ENCODE results near the gene UNC5CL. TPM values are rescaled to one million over a fixed set of nuclear protein-coding genes. Genes with fewer than 3 reads are reported as not detected.
"Not testable (repeated sequence)": the region's sequence is repeated elsewhere in the genome, so short reads cannot be mapped to it uniquely, and the experiment has no call there.

The UNC5CL gene
- total RNA-seq, 6 donors from 2014 or later, result 0.97 to 12.6 (median 2.3) TPM

DNA sequence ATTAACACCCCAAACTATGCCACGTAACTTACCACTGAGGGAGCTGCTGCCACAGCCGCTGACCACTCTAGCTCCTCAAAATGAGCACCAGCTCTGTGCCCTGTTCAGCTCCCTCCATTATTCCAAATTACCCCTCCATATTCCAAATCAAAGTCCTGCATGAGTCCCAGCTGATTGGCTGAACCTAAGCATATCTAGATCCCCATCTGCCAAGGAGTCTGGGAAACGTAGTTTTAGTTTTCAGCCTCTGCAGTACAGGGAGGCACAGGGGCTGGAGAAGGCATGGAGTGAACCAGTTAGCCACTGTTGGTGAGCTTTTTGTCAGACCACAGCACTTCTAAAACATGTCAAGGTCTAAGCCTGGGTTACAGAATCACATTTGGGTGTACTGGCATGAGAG lies 15.9 kb downstream of the UNC5CL start:
- ATAC-seq (ENCODE audit: low FRiP score in 2 of 2) (no peak), DNase-seq (no peak)
- Histone ChIP-seq H3K36me3 (no peaks in the 10 kb centered on the region), H3K4me3 (no peak overlapping the region), H3K27ac (no peak overlapping the region), H3K27me3 (no peaks in the 10 kb centered on the region), H3K4me1 (peaks cover 6 to 9% (median 7%) of the 10 kb centered on the region in 4 donors), H3K9me3 (no peaks in the 10 kb centered on the region)
- WGBS, 2 donors, result 94% methylated on average over 3 of the region's 3 CpGs
- TF ChIP-seq CTCF (IDR thresholded peaks at IDR 0.05), result no peak
- TF ChIP-seq POLR2A (IDR thresholded peaks at IDR 0.05), result no peak
- TF ChIP-seq POLR2AphosphoS5 (IDR thresholded peaks at IDR 0.05), result no peak
- no peak for TF ChIP-seq EP300 (IDR thresholded peaks at IDR 0.05)

GRCh38 chr6:41022294-41022693 lies 16.7 kb downstream of the UNC5CL start:
- Histone ChIP-seq H3K4me3 (no peak overlapping the region), H3K4me1 (peaks cover 0 to 2% (median under 1%) of the 10 kb centered on the region in 4 donors), H3K27ac (no peak overlapping the region), H3K36me3 (no peaks in the 10 kb centered on the region), H3K9me3 (no peaks in the 10 kb centered on the region), H3K27me3 (no peaks in the 10 kb centered on the region)
- DNase-seq, result no peak
- ATAC-seq (ENCODE audit: low FRiP score in 2 of 2), result no peak
- TF ChIP-seq EP300 (IDR thresholded peaks at IDR 0.05) (no peak), POLR2AphosphoS5 (IDR thresholded peaks at IDR 0.05) (no peak), POLR2A (IDR thresholded peaks at IDR 0.05) (no peak), CTCF (IDR thresholded peaks at IDR 0.05) (no peak)

DNA sequence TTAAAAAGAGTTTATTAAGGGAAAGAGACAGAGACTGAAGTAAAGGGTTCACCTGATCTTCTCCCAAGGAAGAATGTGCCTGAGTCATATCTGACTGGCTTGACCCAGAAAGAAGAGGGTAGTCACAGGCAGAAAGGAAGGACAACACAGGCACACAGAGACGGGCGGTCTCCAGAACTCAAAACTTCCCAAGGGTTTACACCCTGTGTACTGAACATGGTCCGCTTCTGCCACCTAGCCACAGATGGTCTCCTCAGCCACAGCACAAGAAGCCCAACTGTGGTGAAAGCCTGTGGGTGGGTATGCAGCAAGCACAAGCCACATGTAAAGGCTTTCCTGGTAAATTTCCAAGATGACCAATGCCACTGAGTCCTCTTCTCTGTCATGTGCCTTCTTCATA lies 17.2 kb downstream of the UNC5CL start:
- no peak for DNase-seq
- TF ChIP-seq CTCF (IDR thresholded peaks at IDR 0.05) (no peak), POLR2AphosphoS5 (IDR thresholded peaks at IDR 0.05) (no peak), POLR2A (IDR thresholded peaks at IDR 0.05) (no peak), EP300 (IDR thresholded peaks at IDR 0.05) (no peak)

DNA sequence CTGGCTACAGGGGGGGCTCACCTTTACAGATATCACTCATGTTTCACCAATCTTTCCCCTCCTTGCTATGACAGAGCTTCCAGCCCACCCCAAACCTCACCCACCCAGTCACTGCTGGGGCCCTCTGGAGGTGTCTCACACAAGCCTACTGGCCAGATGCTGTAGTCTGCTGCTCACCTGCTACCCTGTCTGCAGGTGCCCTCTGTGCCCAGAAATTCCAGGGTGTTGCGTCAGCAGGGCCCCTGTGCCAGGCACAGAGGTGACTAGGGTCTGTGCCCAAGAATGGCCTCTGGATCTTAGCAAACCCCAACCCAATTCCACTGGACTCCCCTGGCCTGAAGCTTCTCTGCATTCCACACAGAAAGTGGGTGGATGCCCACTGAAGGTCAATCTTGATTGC lies 21.4 kb downstream of the UNC5CL start:
- H3K9me3 ChIP-seq, result no peaks in the 10 kb centered on the region
- H3K36me3 ChIP-seq, result no peaks in the 10 kb centered on the region
- H3K4me1 ChIP-seq, result no peaks in the 10 kb centered on the region
- no peak overlapping the region for H3K27ac ChIP-seq
- TF ChIP-seq CTCF (IDR thresholded peaks at IDR 0.05) (no peak), EP300 (IDR thresholded peaks at IDR 0.05) (no peak), POLR2A (IDR thresholded peaks at IDR 0.05) (no peak), POLR2AphosphoS5 (IDR thresholded peaks at IDR 0.05) (no peak)
- 100% methylated on average over 1 of the region's 1 CpG; no CpG with 5 or more reads in 1 of the 2 donors for WGBS, 2 donors
- no peaks in the 10 kb centered on the region for H3K27me3 ChIP-seq
- DNase-seq, result no peak
- ATAC-seq (ENCODE audit: low FRiP score in 2 of 2), result no peak
- no peak overlapping the region for H3K4me3 ChIP-seq

More for the DNA sequence above, 17.2 kb downstream of the UNC5CL start:
- Histone ChIP-seq H3K27me3 (no peaks in the 10 kb centered on the region), H3K4me1 (no peaks in the 10 kb centered on the region), H3K4me3 (no peak overlapping the region), H3K27ac (no peak overlapping the region), H3K9me3 (no peaks in the 10 kb centered on the region), H3K36me3 (no peaks in the 10 kb centered on the region)
- no peak for ATAC-seq (ENCODE audit: low FRiP score in 2 of 2)
- 94 to 96% methylated on average over 3 of the region's 3 CpGs for WGBS, 2 donors

DNA sequence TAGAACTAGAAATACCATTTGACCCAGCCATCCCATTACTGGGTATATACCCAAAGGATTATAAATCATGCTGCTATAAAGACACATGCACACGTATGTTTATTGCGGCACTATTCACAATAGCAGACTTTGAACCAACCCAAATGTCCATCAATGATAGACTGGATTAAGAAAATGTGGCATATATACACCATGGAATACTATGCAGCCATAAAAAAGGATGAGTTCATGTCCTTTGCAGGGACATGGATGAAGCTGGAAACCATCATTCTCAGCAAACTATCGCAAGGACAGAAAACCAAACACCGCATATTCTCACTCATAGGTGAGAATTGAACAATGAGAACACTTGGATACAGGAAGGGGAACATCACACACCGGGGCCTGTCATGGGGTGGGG lies 23.2 kb downstream of the UNC5CL start:
- H3K27ac ChIP-seq; DNase-seq; H3K4me1 ChIP-seq; H3K36me3 ChIP-seq; ATAC-seq (ENCODE audit: low FRiP score in 2 of 2); H3K4me3 ChIP-seq; H3K9me3 ChIP-seq; H3K27me3 ChIP-seq: not testable (repeated sequence)
- WGBS, 2 donors, result 94 to 98% methylated on average over 5 of the region's 5 CpGs

Data from upper lobe of left lung (tissue), 6 donors.